OCI-LY3 (cell line): ENCODE measurements around the gene CLDN16.

Experiments
- EZH2phosphoT487 ChIP-seq: fragments of 200-600 bp; shearing (Covaris generic); IDR thresholded peaks from 2 replicates; pipeline ENCODE4 v1.6.1; 2018; ENCODE audit warnings: antibody characterized with exemption, mixed run types, low read depth
- TF ChIP-seq, protein P1 (sequence below): fragments of 200-600, 300-600 bp; sonication (generic); IDR thresholded peaks from 2 replicates; pipeline ENCODE4 v1.5.1; 2014; ENCODE audit warnings: antibody characterized with exemption, low read length, low read depth

DNA sequence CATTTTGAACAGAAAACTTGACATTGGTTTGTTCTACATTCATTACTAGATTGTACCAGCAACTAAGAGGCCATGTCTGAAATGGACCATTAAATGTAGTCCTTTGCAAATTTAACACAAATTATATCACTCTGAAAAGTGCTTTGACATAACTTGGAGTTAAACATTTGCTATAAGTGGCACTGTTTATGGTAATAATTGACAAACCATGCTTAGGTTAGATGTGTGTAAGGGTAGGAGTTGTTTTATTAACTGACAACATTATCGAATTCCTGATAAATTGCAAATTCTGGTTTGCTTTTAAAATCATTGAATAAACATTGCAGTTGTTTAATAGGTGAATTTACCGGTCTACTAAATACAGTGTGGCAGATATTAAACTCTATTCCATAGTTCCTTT, 67.9 kb downstream of the CLDN16 start:
- TF ChIP-seq, protein P1, sequence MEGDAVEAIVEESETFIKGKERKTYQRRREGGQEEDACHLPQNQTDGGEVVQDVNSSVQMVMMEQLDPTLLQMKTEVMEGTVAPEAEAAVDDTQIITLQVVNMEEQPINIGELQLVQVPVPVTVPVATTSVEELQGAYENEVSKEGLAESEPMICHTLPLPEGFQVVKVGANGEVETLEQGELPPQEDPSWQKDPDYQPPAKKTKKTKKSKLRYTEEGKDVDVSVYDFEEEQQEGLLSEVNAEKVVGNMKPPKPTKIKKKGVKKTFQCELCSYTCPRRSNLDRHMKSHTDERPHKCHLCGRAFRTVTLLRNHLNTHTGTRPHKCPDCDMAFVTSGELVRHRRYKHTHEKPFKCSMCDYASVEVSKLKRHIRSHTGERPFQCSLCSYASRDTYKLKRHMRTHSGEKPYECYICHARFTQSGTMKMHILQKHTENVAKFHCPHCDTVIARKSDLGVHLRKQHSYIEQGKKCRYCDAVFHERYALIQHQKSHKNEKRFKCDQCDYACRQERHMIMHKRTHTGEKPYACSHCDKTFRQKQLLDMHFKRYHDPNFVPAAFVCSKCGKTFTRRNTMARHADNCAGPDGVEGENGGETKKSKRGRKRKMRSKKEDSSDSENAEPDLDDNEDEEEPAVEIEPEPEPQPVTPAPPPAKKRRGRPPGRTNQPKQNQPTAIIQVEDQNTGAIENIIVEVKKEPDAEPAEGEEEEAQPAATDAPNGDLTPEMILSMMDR: no peak
- no peak for TF ChIP-seq EZH2phosphoT487
